NB4 (cell line): ENCODE measurements around the gene MBD3L4.
"Not testable (repeated sequence)": the region's sequence is repeated elsewhere in the genome, so short reads cannot be mapped to it uniquely, and the experiment has no call there.

Experiments used
- DNase-seq: peaks from one replicate; pipeline ENCODE4 v3.0.0; 2010; ENCODE audit warnings: low read depth
- H3K4me3 ChIP-seq: one replicate; pipeline ENCODE4 v1.5.1; 2011; ENCODE audit warnings: mild to moderate bottlenecking, low read depth, low read length, moderate library complexity
- CTCF ChIP-seq: IDR thresholded peaks from one replicate; pipeline ENCODE4 v1.5.1; 2012; ENCODE audit warnings: low read depth, low read length
- MAX ChIP-seq: IDR thresholded peaks from 2 replicates; pipeline ENCODE4 v1.6.1; 2011; ENCODE audit warnings: low read depth, low read length
- MYC ChIP-seq: IDR thresholded peaks from 2 replicates; pipeline ENCODE4 v1.6.1; 2011; ENCODE audit warnings: low read depth, low read length
- POLR2A ChIP-seq: IDR thresholded peaks from 2 replicates; pipeline ENCODE4 v1.6.1; 2011; ENCODE audit warnings: mild to moderate bottlenecking; ENCODE audit not compliant: insufficient read length; ENCODE audit errors: extremely low read depth

Gene MBD3L4

GRCh38 chr19:7063764-7064418, 23.9 kb upstream of the MBD3L4 start:
- TF ChIP-seq CTCF (no peak), MAX (no peak), POLR2A (no peak), MYC (no peak)
- no peak for DNase-seq
- H3K4me3 ChIP-seq, result no peak overlapping the region

- H3K4me3 ChIP-seq, result no peak overlapping the region
- DNase-seq, result no peak
- TF ChIP-seq MAX (no peak), POLR2A (no peak), CTCF (no peak), MYC (no peak)
These were observed 23.4 kb upstream of the MBD3L4 start for GRCh38 chr19:7063339-7063738.

- not testable (repeated sequence) for H3K4me3 ChIP-seq, DNase-seq
These were observed 20.0 kb upstream of the MBD3L4 start for GRCh38 chr19:7059977-7060376.

- not testable (repeated sequence) for DNase-seq, H3K4me3 ChIP-seq
These were observed 18.6 kb upstream of the MBD3L4 start, which contains the start of gene MBD3L3 for GRCh38 chr19:7058576-7058975. MBD3L3 (minus strand) TSS chr19:7058676; CDS start chr19:7058605, 71 bp downstream.

- not testable (repeated sequence) for DNase-seq, H3K4me3 ChIP-seq
These were observed 16.4 kb upstream of the MBD3L4 start for GRCh38 chr19:7056371-7056770.

GRCh38 chr19:7055679-7056078, 15.7 kb upstream of the MBD3L4 start:
- H3K4me3 ChIP-seq, DNase-seq: not testable (repeated sequence)

GRCh38 chr19:7054635-7055368, 14.8 kb upstream of the MBD3L4 start:
- DNase-seq, H3K4me3 ChIP-seq: not testable (repeated sequence)

- not testable (repeated sequence) for H3K4me3 ChIP-seq, DNase-seq
These were observed 12.9 kb upstream of the MBD3L4 start for GRCh38 chr19:7052896-7053295.

GRCh38 chr19:7051421-7051820, 11.4 kb upstream of the MBD3L4 start:
- not testable (repeated sequence) for DNase-seq

GRCh38 chr19:7049021-7049420, 9.0 kb upstream of the MBD3L4 start, which contains the start of gene MBD3L2:
MBD3L2 (plus strand) TSS chr19:7049321; CDS start chr19:7049374, 53 bp downstream.
- not testable (repeated sequence) for H3K4me3 ChIP-seq, DNase-seq

More at GRCh38 chr19:7051421-7051820, 11.4 kb upstream of the MBD3L4 start:
- H3K4me3 ChIP-seq, result not testable (repeated sequence)

- H3K4me3 ChIP-seq, DNase-seq: not testable (repeated sequence)
These were observed 1.6 kb upstream of the MBD3L4 start for GRCh38 chr19:7041563-7041962.

GRCh38 chr19:7030278-7030677, 9.7 kb downstream of the MBD3L4 start, which contains the start of gene MBD3L5:
MBD3L5 (plus strand) TSS chr19:7030578; CDS start chr19:7030612, 34 bp downstream.
- not testable (repeated sequence) for DNase-seq, H3K4me3 ChIP-seq

GRCh38 chr19:7028790-7029189, 11.2 kb downstream of the MBD3L4 start:
- not testable (repeated sequence) for DNase-seq, H3K4me3 ChIP-seq

- H3K4me3 ChIP-seq, DNase-seq: not testable (repeated sequence)
These were observed 18.6 kb downstream of the MBD3L4 start, which contains the start of gene MBD3L2B for GRCh38 chr19:7021331-7021730. MBD3L2B (minus strand) TSS chr19:7021431; CDS start chr19:7021397, 34 bp downstream.
